ENCODE measurements around the gene TMEM91.

TMEM91 gene

DNA sequence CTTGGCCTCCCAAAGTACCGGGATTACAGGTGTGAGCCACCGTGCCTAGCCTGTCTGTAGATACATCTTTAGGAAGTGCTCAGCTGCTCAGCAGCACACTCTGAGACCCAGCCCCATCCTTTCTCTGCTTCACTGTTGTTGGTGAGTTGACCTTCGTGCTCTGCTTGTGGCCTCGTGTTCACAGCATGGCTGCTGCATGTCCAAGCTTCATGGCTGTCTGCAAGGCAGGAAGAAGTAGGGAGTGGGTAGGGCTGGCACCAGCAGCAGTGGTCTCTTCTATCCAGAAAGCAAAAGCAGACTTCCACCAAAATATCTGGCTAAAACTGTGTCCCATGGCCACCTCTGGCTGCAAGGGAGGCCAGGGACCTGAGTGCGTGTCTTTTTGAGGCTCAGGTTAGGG is 36.6 kb downstream of the TMEM91 start:
- no peak for DNase-seq

- DNase-seq: no peak
Measured at GRCh38 chr19:41413947-41414346, 37.6 kb downstream of the TMEM91 start.

DNA sequence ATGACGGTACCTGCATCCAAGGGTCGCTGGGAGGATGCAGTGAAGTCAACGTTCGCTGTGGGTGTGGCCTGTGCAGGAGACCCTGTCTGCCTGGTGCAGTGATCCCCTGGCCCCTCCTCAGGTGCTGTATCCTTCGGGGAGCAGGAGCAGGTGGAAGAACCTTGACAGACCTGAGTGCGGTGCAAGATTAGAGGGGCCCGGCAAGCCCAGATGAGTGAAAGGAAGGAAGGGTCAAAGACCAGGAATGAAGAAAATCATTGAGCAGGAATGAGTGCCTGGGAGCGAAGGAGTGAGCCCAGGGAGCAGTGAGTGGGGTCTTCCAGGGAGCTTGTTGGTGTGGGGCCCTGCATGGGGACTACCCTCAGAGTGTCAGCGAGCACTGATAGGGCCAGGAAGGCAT is 38.1 kb downstream of the TMEM91 start:
- no peak for DNase-seq

GRCh38 chr19:41415154-41415571 is 38.8 kb downstream of the TMEM91 start:
- DNase-seq: no peak

- DNase-seq: no peak
Measured at GRCh38 chr19:41416194-41416674, 39.9 kb downstream of the TMEM91 start.

DNA sequence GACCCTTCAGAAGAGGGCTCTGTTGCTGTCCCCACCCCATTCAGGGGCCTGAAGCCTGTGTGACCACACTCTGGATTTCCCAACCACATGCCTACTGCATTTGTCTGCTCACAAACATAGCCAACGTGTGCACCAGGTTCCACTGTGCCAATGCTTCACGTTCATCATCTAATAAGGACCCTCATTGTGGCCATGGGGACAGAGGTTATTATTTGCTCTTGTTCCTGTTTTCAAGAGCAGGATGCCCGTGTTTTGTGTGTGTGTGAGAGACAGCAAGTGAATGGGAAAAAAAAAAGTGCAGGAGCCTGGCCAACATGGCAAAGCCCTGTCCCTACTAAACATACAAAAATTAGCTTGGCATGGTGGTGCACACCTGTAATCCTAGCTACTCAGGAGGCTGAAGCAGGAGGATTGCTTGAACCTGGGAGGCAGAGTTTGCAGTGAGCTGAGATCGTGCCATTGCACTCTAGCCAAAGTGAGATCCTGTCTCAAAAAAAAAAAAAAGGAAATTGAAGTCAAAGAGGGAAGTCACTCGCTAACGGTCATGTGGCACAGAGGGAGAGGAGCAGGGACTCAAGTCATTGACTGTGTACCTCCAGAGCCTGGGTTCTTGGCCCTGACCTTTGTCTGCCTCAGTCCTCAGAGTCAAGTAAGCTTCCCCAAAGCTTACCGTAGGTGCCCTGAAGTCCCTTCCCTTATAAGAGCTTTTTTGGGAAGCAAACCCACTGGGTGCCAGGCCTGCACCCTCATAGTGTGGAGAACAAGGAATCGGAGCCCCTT is 44.0 kb downstream of the TMEM91 start:
- DNase-seq: no peak

GRCh38 chr19:41421314-41421713 is 45.0 kb downstream of the TMEM91 start:
- no peak for DNase-seq

- DNase-seq: no peak
Measured at GRCh38 chr19:41421973-41422372, 45.6 kb downstream of the TMEM91 start.

DNA sequence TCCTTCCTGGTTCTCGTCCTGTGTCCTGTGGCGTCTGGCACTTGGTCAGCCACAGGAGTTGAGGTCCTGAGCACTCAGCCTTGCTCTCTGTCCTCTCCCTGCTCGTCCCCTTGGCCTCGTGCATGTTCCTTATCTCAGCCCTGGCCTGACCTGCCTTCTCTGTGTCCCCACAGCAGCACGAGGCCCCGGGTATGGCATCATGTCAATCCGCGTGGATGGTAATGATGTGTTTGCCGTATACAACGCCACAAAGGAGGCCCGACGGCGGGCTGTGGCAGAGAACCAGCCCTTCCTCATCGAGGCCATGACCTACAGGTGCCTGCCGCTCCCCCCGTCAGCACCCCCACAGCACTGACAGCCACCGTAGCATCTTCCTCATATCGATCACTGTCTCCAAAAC is 46.1 kb downstream of the TMEM91 start:
- no peak for DNase-seq

DNA sequence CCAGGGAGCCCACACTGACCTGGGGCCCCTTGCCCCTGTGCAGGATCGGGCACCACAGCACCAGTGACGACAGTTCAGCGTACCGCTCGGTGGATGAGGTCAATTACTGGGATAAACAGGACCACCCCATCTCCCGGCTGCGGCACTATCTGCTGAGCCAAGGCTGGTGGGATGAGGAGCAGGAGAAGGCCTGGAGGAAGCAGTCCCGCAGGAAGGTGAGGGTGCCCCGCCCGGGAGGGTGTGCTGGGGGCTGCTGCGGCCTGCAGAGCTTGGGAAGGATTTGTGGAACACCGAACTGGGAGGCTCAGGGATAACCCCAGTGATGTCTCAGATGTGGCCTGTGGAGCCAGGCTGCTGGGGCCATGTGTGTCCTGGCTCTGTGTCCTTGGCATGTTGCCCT is 46.6 kb downstream of the TMEM91 start:
- DNase-seq: no peak

DNA sequence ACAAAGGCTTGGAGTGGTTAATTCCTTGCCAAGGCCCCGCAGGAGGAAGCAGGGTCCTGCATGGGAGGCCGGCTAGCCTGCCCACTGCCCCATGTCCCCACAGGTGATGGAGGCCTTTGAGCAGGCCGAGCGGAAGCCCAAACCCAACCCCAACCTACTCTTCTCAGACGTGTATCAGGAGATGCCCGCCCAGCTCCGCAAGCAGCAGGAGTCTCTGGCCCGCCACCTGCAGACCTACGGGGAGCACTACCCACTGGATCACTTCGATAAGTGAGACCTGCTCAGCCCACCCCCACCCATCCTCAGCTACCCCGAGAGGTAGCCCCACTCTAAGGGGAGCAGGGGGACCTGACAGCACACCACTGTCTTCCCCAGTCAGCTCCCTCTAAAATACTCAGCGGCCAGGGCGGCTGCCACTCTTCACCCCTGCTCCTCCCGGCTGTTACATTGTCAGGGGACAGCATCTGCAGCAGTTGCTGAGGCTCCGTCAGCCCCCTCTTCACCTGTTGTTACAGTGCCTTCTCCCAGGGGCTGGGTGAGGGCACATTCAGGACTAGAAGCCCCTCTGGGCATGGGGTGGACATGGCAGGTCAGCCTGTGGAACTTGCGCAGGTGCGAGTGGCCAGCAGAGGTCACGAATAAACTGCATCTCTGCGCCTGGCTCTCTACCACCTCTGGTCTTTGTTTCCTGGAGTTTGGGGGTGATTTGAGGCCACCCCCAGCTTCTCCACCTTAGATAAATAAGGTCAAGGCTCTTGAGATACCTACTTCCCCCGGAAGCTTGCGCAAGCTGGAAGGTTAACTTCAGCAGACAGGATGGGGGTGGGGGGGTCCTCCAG is 48.2 kb downstream of the TMEM91 start:
- no peak for DNase-seq

DNA sequence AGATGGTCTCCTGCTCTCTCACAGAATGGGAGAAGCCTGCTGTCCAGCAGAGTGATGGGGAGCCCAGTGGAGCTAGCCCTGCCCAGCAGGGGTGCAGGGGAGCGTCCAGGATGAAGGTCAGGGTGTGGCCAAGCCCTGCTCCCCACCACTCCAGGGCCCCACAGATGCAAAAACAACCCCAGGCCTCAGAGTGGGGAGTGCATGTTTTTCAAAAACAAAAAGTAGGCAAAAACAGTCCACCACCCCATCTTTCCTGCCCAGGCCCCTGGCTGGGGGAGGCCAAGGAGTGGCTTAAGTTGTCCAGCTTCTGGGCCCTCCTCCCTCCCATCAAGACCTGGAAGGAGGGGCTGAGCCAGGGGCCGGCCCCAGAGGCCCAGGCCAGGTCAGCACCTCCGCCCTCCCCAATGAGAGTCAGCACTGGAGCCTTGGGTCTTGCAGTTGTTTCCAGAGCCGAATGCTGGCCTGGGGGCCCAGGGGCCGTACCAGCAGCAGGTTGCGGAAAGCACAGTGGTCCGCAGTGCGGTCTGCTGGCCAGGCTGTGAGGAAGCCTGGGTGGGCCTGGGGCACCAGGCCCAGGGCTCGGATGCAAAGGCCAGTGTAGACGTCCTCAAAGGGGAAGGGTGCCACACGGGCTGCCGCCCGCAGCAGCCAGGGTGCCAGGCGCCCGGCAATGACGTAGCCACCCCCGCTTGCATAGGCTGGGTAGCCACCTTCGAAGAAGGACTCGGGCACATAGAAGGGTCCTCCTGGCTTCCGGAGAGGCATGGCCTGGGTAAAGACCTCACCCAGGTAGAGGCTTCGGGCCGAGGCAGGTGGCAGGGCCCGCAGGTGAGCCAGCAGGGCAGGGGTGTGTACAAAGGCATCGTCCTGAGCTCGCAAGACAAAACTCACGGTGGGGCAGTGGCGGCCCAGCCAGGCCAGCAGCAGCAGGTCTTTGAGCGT is 49.1 kb downstream of the TMEM91 start:
- no peak for DNase-seq

GRCh38 chr19:41426116-41426841 is 49.9 kb downstream of the TMEM91 start:
- DNase-seq: no peak

DNA sequence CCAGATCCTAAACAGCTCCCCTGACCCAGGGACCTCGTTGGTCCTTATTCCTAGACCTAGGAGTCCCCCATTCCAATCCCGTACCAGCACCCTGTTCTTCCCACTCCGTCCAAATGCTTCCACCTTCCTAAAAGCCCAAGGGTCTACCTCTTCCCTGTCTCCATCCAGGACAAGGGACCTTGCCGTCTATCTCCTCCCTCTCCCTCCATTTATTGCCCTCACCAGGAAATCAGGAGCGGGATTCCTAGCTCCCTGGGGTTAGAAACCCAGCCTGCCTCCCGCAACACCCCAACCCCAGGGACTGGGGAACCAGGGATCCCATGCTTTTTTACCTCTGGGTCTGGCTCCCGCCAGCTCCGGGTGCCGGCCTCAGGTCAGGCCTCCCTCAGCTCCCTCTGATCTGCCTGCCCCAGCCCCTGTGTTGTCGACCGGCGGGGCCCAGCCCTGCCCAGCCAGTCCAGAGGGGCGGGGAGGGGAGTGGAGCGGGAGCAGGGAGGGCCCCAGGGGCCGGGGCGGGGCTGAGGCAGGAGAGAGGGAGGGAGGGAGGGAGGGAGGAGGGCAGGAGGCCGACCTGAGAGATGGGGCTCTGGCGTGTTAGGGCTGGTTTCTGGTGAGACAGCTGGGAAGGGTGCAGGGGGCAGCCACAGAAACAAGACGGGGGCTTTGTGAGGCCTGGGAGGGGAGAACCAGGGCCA is 50.8 kb downstream of the TMEM91 start, which contains the start of gene B3GNT8:
Gene B3GNT8, minus strand, starts transcription at position 423 of the 695 bp plus-strand sequence. CDS start 596 bp downstream, outside the sequence.
- DNase-seq: peak; percentile 57 to 61

DNA sequence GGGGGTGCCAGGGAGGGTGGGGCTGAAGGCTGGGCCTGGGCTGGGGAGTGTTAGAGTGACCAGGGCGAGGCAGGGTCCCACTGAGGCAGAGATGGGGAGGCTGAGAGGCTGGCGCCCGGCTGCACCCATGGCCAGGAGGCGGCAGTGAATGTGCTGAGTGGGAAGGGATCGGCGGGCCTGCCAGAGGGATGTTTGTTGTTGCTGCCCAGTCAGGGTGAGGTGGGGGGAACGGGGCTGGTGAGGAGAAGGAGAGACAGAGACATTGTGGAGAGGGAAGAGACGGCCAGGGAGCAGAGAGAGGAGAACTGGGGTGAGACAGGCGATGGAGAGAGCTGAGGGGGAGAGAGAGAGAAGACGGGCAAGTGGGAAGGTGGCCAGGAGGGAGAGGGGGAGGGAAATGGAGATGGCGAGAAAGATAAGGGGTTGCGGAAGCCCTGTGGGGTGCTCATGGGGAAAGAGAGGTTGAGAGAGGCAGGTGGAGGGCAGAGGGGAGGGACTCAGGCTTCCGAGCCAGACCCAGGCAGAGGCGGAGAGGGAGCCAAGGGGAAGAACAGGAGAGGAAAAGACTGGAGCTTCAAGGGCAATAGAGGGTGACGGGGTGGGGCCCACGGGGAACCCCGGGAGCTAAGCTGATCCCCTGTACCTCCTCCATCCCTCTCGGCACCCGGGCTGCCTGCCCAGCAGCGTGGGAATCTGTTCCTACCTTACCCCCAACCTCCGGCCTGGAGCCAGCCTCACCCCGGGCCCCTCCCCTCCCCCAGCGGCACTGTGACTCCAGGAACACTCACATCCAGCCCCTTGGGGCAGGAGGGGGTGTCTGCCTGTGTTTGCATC is 51.5 kb downstream of the TMEM91 start:
- DNase-seq: peak; percentile 26 to 41

- DNase-seq: no peak
Measured at GRCh38 chr19:41428481-41428859, 52.1 kb downstream of the TMEM91 start.

DNA sequence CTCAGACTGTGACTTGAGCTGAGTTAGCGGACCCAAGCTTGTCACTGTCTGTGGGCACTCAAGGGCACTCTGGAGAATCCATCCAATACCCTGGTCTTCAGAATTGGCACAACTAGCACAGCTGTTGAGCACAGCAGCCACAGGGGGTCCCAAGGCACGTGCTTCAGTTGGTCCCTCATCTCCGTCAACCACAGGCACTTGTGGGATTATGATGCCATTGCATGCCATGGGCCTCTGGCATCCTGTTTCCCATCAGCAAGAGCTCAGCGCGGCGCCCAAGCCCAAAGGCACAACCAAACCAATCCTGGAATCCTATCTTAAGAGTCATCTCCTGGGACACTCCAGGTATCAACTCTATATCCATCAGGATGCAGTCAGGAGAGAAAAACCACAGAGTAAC is 54.6 kb downstream of the TMEM91 start:
- DNase-seq: no peak

DNA sequence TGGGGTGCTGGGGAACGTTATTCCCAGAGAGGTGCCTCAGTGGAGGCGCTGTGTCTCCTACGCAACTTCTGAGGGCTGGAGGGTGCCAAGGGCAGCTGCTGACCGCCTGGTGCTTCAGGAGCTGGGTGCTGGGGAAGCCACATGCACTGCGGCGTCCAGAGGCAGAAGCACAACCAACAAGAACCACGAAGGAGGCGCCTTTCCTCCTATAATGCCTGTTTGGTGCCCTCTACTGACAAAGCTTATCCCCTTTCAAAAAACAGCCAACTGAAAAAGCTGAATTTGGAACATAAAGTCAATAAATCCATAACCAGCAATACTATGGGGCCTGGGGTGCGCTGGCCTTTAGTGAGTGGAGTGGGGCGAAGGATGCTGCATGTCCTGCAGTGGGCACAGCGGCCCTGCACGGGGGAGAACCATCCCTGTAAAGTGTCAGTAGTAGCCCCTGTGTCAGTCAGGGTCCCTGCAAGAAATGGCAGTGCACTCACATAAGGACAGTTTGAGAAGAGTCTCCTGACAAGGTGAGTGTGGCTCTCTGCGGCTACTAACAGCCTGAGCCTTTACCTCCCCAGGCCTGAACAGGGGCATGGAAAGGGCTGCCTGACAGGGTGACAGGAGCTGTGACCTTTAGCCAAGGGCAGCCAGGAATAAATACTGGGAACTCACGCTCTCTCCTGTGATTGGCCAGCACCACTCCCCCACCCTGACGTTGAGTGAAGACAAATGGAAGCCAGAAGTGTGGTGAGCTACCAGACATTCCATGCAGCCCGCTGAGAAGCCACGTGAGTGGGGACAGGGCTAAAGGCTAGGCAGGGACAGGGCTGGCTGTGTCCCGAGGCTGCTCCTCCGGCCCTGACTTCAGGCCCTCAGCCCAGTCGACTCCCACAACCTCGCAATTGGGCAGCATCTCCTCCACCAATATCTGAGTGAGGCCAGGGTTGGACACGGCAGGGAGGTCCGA is 55.4 kb downstream of the TMEM91 start:
- no peak for DNase-seq

- no peak for DNase-seq
Measured at GRCh38 chr19:41433171-41433570, 56.8 kb downstream of the TMEM91 start.

All from activated CD4-positive, alpha-beta T cell treated with anti-CD3 and anti-CD28 coated beads, Interleukin-2, amount 50 U/mL, for 48 hours (primary cell).